ENCODE data around the gene RBM33.
"Not testable (repeated sequence)": the region's sequence is repeated elsewhere in the genome, so short reads cannot be mapped to it uniquely, and the experiment has no call there.

RBM33 gene

GRCh38 chr7:155685070-155685790 is 40.8 kb downstream of the RBM33 start:
- Histone ChIP-seq H3K4me3 (ENCODE audit: low read length in 2 of 2) (no peak overlapping the region), H3K9ac (ENCODE audit: low read depth in 1 of 2, low read length in 2 of 2) (no peak overlapping the region), H3K4me1 (ENCODE audit: control insufficient read depth in 2 of 2, insufficient read depth in 2 of 2, low read length in 2 of 2) (no peaks in the 10 kb centered on the region), H3K27me3 (ENCODE audit: control insufficient read depth in 2 of 2, insufficient read depth in 2 of 2, low read length in 2 of 2) (no peaks in the 10 kb centered on the region), H3K36me3 (ENCODE audit: control insufficient read depth in 2 of 2, insufficient read depth in 2 of 2, low read length in 2 of 2) (peaks cover 19 to 29% of the 10 kb centered on the region in 2 donors), H3K9me3 (ENCODE audit: control insufficient read depth in 2 of 2, low read length in 2 of 2) (no peaks in the 10 kb centered on the region), H3K27ac (ENCODE audit: low read depth in 2 of 2, low read length in 2 of 2) (no peak overlapping the region)

GRCh38 chr7:155685791-155686160 is 41.3 kb downstream of the RBM33 start:
- Histone ChIP-seq H3K4me1 (ENCODE audit: control insufficient read depth in 2 of 2, insufficient read depth in 2 of 2, low read length in 2 of 2) (no peaks in the 10 kb centered on the region), H3K27me3 (ENCODE audit: control insufficient read depth in 2 of 2, insufficient read depth in 2 of 2, low read length in 2 of 2) (no peaks in the 10 kb centered on the region), H3K9ac (ENCODE audit: low read depth in 1 of 2, low read length in 2 of 2) (no peak overlapping the region), H3K36me3 (ENCODE audit: control insufficient read depth in 2 of 2, insufficient read depth in 2 of 2, low read length in 2 of 2) (peaks cover 13 to 23% of the 10 kb centered on the region in 2 donors), H3K27ac (ENCODE audit: low read depth in 2 of 2, low read length in 2 of 2) (no peak overlapping the region), H3K4me3 (ENCODE audit: low read length in 2 of 2) (no peak overlapping the region), H3K9me3 (ENCODE audit: control insufficient read depth in 2 of 2, low read length in 2 of 2) (no peaks in the 10 kb centered on the region)

GRCh38 chr7:155686620-155687324 is 42.3 kb downstream of the RBM33 start:
- H3K27me3 ChIP-seq (ENCODE audit: control insufficient read depth in 2 of 2, insufficient read depth in 2 of 2, low read length in 2 of 2); H3K27ac ChIP-seq (ENCODE audit: low read depth in 2 of 2, low read length in 2 of 2); H3K4me1 ChIP-seq (ENCODE audit: control insufficient read depth in 2 of 2, insufficient read depth in 2 of 2, low read length in 2 of 2); H3K9ac ChIP-seq (ENCODE audit: low read depth in 1 of 2, low read length in 2 of 2); H3K4me3 ChIP-seq (ENCODE audit: low read length in 2 of 2); H3K9me3 ChIP-seq (ENCODE audit: control insufficient read depth in 2 of 2, low read length in 2 of 2): not testable (repeated sequence)
- H3K36me3 ChIP-seq (ENCODE audit: control insufficient read depth in 2 of 2, insufficient read depth in 2 of 2, low read length in 2 of 2) = peaks cover 9 to 16% of the 10 kb centered on the region in 2 donors

GRCh38 chr7:155688237-155688636 is 43.8 kb downstream of the RBM33 start:
- not testable (repeated sequence) for H3K4me1 ChIP-seq (ENCODE audit: control insufficient read depth in 2 of 2, insufficient read depth in 2 of 2, low read length in 2 of 2); H3K27me3 ChIP-seq (ENCODE audit: control insufficient read depth in 2 of 2, insufficient read depth in 2 of 2, low read length in 2 of 2); H3K4me3 ChIP-seq (ENCODE audit: low read length in 2 of 2); H3K9ac ChIP-seq (ENCODE audit: low read depth in 1 of 2, low read length in 2 of 2); H3K27ac ChIP-seq (ENCODE audit: low read depth in 2 of 2, low read length in 2 of 2); H3K9me3 ChIP-seq (ENCODE audit: control insufficient read depth in 2 of 2, low read length in 2 of 2)
- peaks cover 3 to 12% of the 10 kb centered on the region in 2 donors for H3K36me3 ChIP-seq (ENCODE audit: control insufficient read depth in 2 of 2, insufficient read depth in 2 of 2, low read length in 2 of 2)

- H3K9me3 ChIP-seq (ENCODE audit: control insufficient read depth in 2 of 2, low read length in 2 of 2); H3K4me1 ChIP-seq (ENCODE audit: control insufficient read depth in 2 of 2, insufficient read depth in 2 of 2, low read length in 2 of 2); H3K4me3 ChIP-seq (ENCODE audit: low read length in 2 of 2); H3K9ac ChIP-seq (ENCODE audit: low read depth in 1 of 2, low read length in 2 of 2); H3K27ac ChIP-seq (ENCODE audit: low read depth in 2 of 2, low read length in 2 of 2); H3K36me3 ChIP-seq (ENCODE audit: control insufficient read depth in 2 of 2, insufficient read depth in 2 of 2, low read length in 2 of 2); H3K27me3 ChIP-seq (ENCODE audit: control insufficient read depth in 2 of 2, insufficient read depth in 2 of 2, low read length in 2 of 2): not testable (repeated sequence)
These were observed 46.2 kb downstream of the RBM33 start for GRCh38 chr7:155690655-155691054.

GRCh38 chr7:155692317-155692716 is 47.9 kb downstream of the RBM33 start:
- Histone ChIP-seq H3K27ac (ENCODE audit: low read depth in 2 of 2, low read length in 2 of 2) (no peak overlapping the region), H3K9ac (ENCODE audit: low read depth in 1 of 2, low read length in 2 of 2) (no peak overlapping the region), H3K9me3 (ENCODE audit: control insufficient read depth in 2 of 2, low read length in 2 of 2) (no peaks in the 10 kb centered on the region), H3K27me3 (ENCODE audit: control insufficient read depth in 2 of 2, insufficient read depth in 2 of 2, low read length in 2 of 2) (no peaks in the 10 kb centered on the region), H3K4me1 (ENCODE audit: control insufficient read depth in 2 of 2, insufficient read depth in 2 of 2, low read length in 2 of 2) (no peaks in the 10 kb centered on the region), H3K4me3 (ENCODE audit: low read length in 2 of 2) (no peak overlapping the region), H3K36me3 (ENCODE audit: control insufficient read depth in 2 of 2, insufficient read depth in 2 of 2, low read length in 2 of 2) (peaks cover 0 to 2% of the 10 kb centered on the region in 2 donors)

- Histone ChIP-seq H3K4me3 (ENCODE audit: low read length in 2 of 2) (no peak overlapping the region), H3K27me3 (ENCODE audit: control insufficient read depth in 2 of 2, insufficient read depth in 2 of 2, low read length in 2 of 2) (no peaks in the 10 kb centered on the region), H3K9ac (ENCODE audit: low read depth in 1 of 2, low read length in 2 of 2) (no peak overlapping the region), H3K36me3 (ENCODE audit: control insufficient read depth in 2 of 2, insufficient read depth in 2 of 2, low read length in 2 of 2) (peaks cover 0 to 2% of the 10 kb centered on the region in 2 donors), H3K9me3 (ENCODE audit: control insufficient read depth in 2 of 2, low read length in 2 of 2) (no peaks in the 10 kb centered on the region), H3K4me1 (ENCODE audit: control insufficient read depth in 2 of 2, insufficient read depth in 2 of 2, low read length in 2 of 2) (peaks cover 0 to 3% of the 10 kb centered on the region in 2 donors), H3K27ac (ENCODE audit: low read depth in 2 of 2, low read length in 2 of 2) (no peak overlapping the region)
These were observed 49.4 kb downstream of the RBM33 start for GRCh38 chr7:155693826-155694225.

GRCh38 chr7:155694851-155695250 is 50.4 kb downstream of the RBM33 start:
- H3K36me3 ChIP-seq (ENCODE audit: control insufficient read depth in 2 of 2, insufficient read depth in 2 of 2, low read length in 2 of 2) = peaks cover 0 to 2% of the 10 kb centered on the region in 2 donors

GRCh38 chr7:155696747-155697146 is 52.3 kb downstream of the RBM33 start:
- H3K4me1 ChIP-seq (ENCODE audit: control insufficient read depth in 2 of 2, insufficient read depth in 2 of 2, low read length in 2 of 2) = peaks cover 5 to 7% of the 10 kb centered on the region in 2 donors

More at GRCh38 chr7:155694851-155695250, 50.4 kb downstream of the RBM33 start:
- Histone ChIP-seq H3K4me3 (ENCODE audit: low read length in 2 of 2) (no peak overlapping the region), H3K27me3 (ENCODE audit: control insufficient read depth in 2 of 2, insufficient read depth in 2 of 2, low read length in 2 of 2) (no peaks in the 10 kb centered on the region), H3K9ac (ENCODE audit: low read depth in 1 of 2, low read length in 2 of 2) (no peak overlapping the region), H3K27ac (ENCODE audit: low read depth in 2 of 2, low read length in 2 of 2) (no peak overlapping the region), H3K4me1 (ENCODE audit: control insufficient read depth in 2 of 2, insufficient read depth in 2 of 2, low read length in 2 of 2) (peaks cover 2 to 3% of the 10 kb centered on the region in 2 donors), H3K9me3 (ENCODE audit: control insufficient read depth in 2 of 2, low read length in 2 of 2) (no peaks in the 10 kb centered on the region)

GRCh38 chr7:155698633-155699032 is 54.2 kb downstream of the RBM33 start:
- peaks cover 19 to 24% of the 10 kb centered on the region in 2 donors for H3K36me3 ChIP-seq (ENCODE audit: control insufficient read depth in 2 of 2, insufficient read depth in 2 of 2, low read length in 2 of 2)
- no peaks in the 10 kb centered on the region for H3K27me3 ChIP-seq (ENCODE audit: control insufficient read depth in 2 of 2, insufficient read depth in 2 of 2, low read length in 2 of 2)
- H3K4me3 ChIP-seq (ENCODE audit: low read length in 2 of 2) = no peak overlapping the region
- H3K4me1 ChIP-seq (ENCODE audit: control insufficient read depth in 2 of 2, insufficient read depth in 2 of 2, low read length in 2 of 2) = peaks cover 5 to 11% of the 10 kb centered on the region in 2 donors
- no peak overlapping the region for H3K9ac ChIP-seq (ENCODE audit: low read depth in 1 of 2, low read length in 2 of 2)
- no peaks in the 10 kb centered on the region for H3K9me3 ChIP-seq (ENCODE audit: control insufficient read depth in 2 of 2, low read length in 2 of 2)
- H3K27ac ChIP-seq (ENCODE audit: low read depth in 2 of 2, low read length in 2 of 2) = no peak overlapping the region

More at GRCh38 chr7:155696747-155697146, 52.3 kb downstream of the RBM33 start:
- peaks cover 7 to 8% of the 10 kb centered on the region in 2 donors for H3K36me3 ChIP-seq (ENCODE audit: control insufficient read depth in 2 of 2, insufficient read depth in 2 of 2, low read length in 2 of 2)
- no peak overlapping the region for H3K27ac ChIP-seq (ENCODE audit: low read depth in 2 of 2, low read length in 2 of 2)
- no peaks in the 10 kb centered on the region for H3K9me3 ChIP-seq (ENCODE audit: control insufficient read depth in 2 of 2, low read length in 2 of 2)
- H3K9ac ChIP-seq (ENCODE audit: low read depth in 1 of 2, low read length in 2 of 2) = no peak overlapping the region
- no peak overlapping the region for H3K4me3 ChIP-seq (ENCODE audit: low read length in 2 of 2)
- no peaks in the 10 kb centered on the region for H3K27me3 ChIP-seq (ENCODE audit: control insufficient read depth in 2 of 2, insufficient read depth in 2 of 2, low read length in 2 of 2)
